Measurements from ENCODE around the gene C22orf15. TPM values are rescaled to one million over a fixed set of nuclear protein-coding genes. Genes with fewer than 3 reads are reported as not detected.

The C22orf15 gene
- total RNA-seq, 1 experiment from 2014 or later: not detected

DNA sequence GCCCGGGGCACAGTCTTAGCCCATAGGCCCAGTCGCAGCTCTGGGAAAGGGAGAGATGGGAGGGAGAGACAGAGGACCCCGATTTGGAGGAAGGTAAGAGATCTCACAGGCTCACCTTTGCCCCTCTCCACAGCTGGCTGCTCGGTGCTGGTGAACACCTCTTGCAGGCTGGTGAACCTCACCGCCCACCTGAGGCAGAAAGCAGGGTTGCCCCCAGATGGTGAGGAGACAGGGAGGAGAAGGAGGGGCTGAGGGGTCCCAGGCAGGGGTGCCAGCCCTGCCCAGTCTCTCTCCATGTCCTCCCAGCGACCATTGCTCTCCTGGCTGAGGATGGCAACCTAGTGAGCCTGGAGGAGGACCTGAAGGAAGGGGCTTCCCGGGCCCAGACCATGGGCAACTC, 1.2 kb downstream of the C22orf15 start:
- intact Hi-C loops (cut with micrococcal nuclease): no loop called here
- POLR2A ChIA-PET: no interaction called here
- H3K4me1 Mint-ChIP-seq (ENCODE audit: insufficient read depth, unreplicated experiment): peaks cover 9% of the 10 kb centered on the region
- no peak overlapping the region for H3K27ac Mint-ChIP-seq (ENCODE audit: low read depth, unreplicated experiment)
- CTCF ChIA-PET: no interaction called here
- no peaks in the 10 kb centered on the region for H3K36me3 Mint-ChIP-seq (ENCODE audit: insufficient read depth, unreplicated experiment)
- H3K27me3 Mint-ChIP-seq (ENCODE audit: insufficient read depth, unreplicated experiment): no peaks in the 10 kb centered on the region
- DNase-seq (ENCODE audit: unreplicated experiment): no peak
- no peaks in the 10 kb centered on the region for H3K9me3 Mint-ChIP-seq (ENCODE audit: unreplicated experiment)
- no peak overlapping the region for H3K4me3 Mint-ChIP-seq (ENCODE audit: unreplicated experiment)
- TF ChIP-seq, protein P1, sequence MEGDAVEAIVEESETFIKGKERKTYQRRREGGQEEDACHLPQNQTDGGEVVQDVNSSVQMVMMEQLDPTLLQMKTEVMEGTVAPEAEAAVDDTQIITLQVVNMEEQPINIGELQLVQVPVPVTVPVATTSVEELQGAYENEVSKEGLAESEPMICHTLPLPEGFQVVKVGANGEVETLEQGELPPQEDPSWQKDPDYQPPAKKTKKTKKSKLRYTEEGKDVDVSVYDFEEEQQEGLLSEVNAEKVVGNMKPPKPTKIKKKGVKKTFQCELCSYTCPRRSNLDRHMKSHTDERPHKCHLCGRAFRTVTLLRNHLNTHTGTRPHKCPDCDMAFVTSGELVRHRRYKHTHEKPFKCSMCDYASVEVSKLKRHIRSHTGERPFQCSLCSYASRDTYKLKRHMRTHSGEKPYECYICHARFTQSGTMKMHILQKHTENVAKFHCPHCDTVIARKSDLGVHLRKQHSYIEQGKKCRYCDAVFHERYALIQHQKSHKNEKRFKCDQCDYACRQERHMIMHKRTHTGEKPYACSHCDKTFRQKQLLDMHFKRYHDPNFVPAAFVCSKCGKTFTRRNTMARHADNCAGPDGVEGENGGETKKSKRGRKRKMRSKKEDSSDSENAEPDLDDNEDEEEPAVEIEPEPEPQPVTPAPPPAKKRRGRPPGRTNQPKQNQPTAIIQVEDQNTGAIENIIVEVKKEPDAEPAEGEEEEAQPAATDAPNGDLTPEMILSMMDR (IDR thresholded peaks at IDR 0.05; ENCODE audit: unreplicated experiment): no peak
- no TSS peak for BruUV-seq (replicated peaks)

DNA sequence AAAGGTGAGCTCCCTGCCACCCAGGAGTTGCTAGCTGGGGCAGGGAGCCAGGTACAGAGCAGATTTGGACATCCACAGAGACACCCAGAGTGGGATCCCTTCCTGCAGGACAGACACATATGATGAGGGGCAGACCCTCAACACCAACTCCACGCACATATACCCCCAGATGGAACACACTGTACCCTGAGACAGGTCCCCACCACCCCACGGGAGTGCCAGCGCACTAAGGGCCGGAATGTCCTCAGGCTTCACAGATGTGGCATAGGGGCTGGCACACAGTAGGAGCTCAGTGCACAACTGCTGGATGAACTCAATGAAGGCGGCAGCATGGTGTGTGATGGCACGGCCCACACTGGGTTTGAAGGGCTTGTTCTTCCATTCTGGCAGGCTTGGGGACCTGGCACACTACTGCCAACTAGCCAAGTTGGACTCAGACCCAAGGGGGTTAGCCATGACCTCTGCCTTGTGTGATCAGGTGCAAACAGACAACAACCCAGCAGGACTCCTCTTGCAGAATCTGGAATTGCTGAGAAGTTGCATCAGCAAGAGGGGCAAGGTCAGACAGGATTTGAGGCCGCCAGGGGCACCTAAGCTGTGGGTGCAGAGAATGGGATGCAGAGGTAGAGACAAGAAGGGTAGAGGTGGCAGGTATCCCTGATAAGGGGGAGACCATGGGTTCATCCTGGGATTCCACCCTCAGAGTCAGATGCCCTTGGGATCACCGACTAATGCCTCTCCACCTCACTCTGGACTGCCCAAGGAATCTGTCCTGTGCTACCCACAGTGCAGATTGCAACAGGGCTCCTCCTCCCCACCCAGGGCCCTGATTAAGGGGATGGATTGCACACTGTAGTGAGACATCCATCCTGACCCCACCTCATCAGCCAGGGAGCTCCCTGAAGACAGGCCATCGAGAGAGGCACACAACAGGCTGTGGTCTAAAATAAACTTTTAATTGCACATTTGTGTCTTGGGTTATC, 2.4 kb downstream of the C22orf15 start:
- Mint-ChIP-seq H3K36me3 (ENCODE audit: insufficient read depth, unreplicated experiment) (no peaks in the 10 kb centered on the region), H3K4me3 (ENCODE audit: unreplicated experiment) (no peak overlapping the region), H3K27ac (ENCODE audit: low read depth, unreplicated experiment) (no peak overlapping the region), H3K27me3 (ENCODE audit: insufficient read depth, unreplicated experiment) (no peaks in the 10 kb centered on the region), H3K4me1 (ENCODE audit: insufficient read depth, unreplicated experiment) (peaks cover 9% of the 10 kb centered on the region), H3K9me3 (ENCODE audit: unreplicated experiment) (no peaks in the 10 kb centered on the region)
- intact Hi-C loops (cut with micrococcal nuclease): loop anchor here (5.0 kb wide), 2 partner anchors 82 to 223 kb away; no protein-coding TSS in a partner anchor
- ChIA-PET CTCF (interaction anchor here (0.7 kb wide), 1 partner anchor 85 kb away, joined by 3 read pairs; no protein-coding TSS in a partner anchor), POLR2A (interaction anchor here (1.1 kb wide), 1 partner anchor 14 kb away, joined by 3 read pairs; the partner anchor contains the start of gene ZNF70)
- TF ChIP-seq, protein P1 (IDR thresholded peaks at IDR 0.05; ENCODE audit: unreplicated experiment): no peak
- no peak for DNase-seq (ENCODE audit: unreplicated experiment)
- BruUV-seq (replicated peaks): no TSS peak

DNA sequence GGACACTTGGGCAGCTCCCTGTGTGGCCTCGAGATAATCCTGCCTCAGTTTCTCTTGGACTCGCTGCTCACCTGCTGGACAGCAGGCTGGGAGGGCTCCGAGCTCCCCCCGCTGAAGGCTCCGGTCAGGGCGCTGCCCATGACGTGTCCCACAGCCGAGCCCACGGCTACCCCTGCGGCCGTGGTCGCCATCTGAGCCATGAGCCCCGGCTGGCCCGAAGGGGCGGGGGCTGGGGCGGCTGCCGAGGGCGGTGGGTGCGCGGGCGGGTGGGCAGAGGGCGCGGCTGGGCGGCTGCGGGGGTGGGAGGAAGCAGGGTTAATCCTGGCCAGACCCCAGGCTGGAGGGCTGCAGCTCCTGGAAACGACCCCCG, 4.5 kb downstream of the C22orf15 start:
- ChIA-PET POLR2A (interaction anchor here (1.0 to 2.0 kb wide), 7 partner anchors 15 to 146 kb away, joined by 3 to 12 read pairs (median 5); partner anchors contain the start of genes SLC2A11 and ZNF70), CTCF (interaction anchor here (0.5 to 7.0 kb wide), 8 partner anchors 9 to 1548 kb away, joined by 3 to 53 read pairs (median 4); partner anchors contain the start of gene VPREB3)
- BruUV-seq (replicated peaks): no TSS peak
- Mint-ChIP-seq H3K36me3 (ENCODE audit: insufficient read depth, unreplicated experiment) (no peaks in the 10 kb centered on the region), H3K27ac (ENCODE audit: low read depth, unreplicated experiment) (no peak overlapping the region), H3K4me3 (ENCODE audit: unreplicated experiment) (peak overlapping the region; percentile 69), H3K27me3 (ENCODE audit: insufficient read depth, unreplicated experiment) (no peaks in the 10 kb centered on the region), H3K4me1 (ENCODE audit: insufficient read depth, unreplicated experiment) (peaks cover 9% of the 10 kb centered on the region), H3K9me3 (ENCODE audit: unreplicated experiment) (no peaks in the 10 kb centered on the region)
- TF ChIP-seq, protein P1 (IDR thresholded peaks at IDR 0.05; ENCODE audit: unreplicated experiment): no peak
- DNase-seq (ENCODE audit: unreplicated experiment): no peak
- intact Hi-C loops (cut with micrococcal nuclease): loop anchor here (5.0 kb wide), 2 partner anchors 80 to 225 kb away; no protein-coding TSS in a partner anchor

Data from MCF 10A (cell line).